GM19240 (cell line): ENCODE measurements around the gene RNU6-9.
A peak's percentile ranks its signal among the peaks of the same experiment; 100 is the strongest.
"Not testable (repeated sequence)": the region's sequence is repeated elsewhere in the genome, so short reads cannot be mapped to it uniquely, and the experiment has no call there.

Source experiments
- DNase-seq: peaks from one replicate; pipeline ENCODE4 v3.0.0; 2011; ENCODE audit warnings: low spot score; ENCODE audit not compliant: insufficient read length

RNU6-9 gene

GRCh38 chr19:892894-893689 lies at the start of gene RNU6-9, which contains the start of gene MED16:
Gene RNU6-9, plus strand, starts transcription at chr19:893484.
Gene MED16, minus strand, starts transcription at chr19:893187. Its CDS starts 2,056 bp downstream, at chr19:891131.
- DNase-seq, result peak; percentile 100

- DNase-seq, result no peak
These were observed 49.3 kb upstream of the RNU6-9 start for GRCh38 chr19:843836-844545.

- DNase-seq, result no peak
These were observed 48.7 kb upstream of the RNU6-9 start for GRCh38 chr19:844546-844971.

GRCh38 chr19:845707-846521 lies 47.4 kb upstream of the RNU6-9 start:
- no peak for DNase-seq

- no peak for DNase-seq
These were observed 44.8 kb upstream of the RNU6-9 start for GRCh38 chr19:848386-848921.

GRCh38 chr19:849195-849594 lies 44.1 kb upstream of the RNU6-9 start:
- not testable (repeated sequence) for DNase-seq

- no peak for DNase-seq
These were observed 42.9 kb upstream of the RNU6-9 start for GRCh38 chr19:850221-850978.

- DNase-seq, result no peak
These were observed 42.3 kb upstream of the RNU6-9 start for GRCh38 chr19:850979-851335.

- DNase-seq, result no peak
These were observed 40.9 kb upstream of the RNU6-9 start, which contains the start of gene ELANE for GRCh38 chr19:852136-853013. Gene ELANE, plus strand, starts transcription at chr19:852303. Its CDS starts 26 bp downstream, at chr19:852329.

GRCh38 chr19:853014-853585 lies 40.2 kb upstream of the RNU6-9 start:
- DNase-seq, result no peak

- not testable (repeated sequence) for DNase-seq
These were observed 39.6 kb upstream of the RNU6-9 start for GRCh38 chr19:853614-854220.

- DNase-seq, result no peak
These were observed 38.7 kb upstream of the RNU6-9 start for GRCh38 chr19:854549-854948.

GRCh38 chr19:855142-855541 lies 38.1 kb upstream of the RNU6-9 start:
- DNase-seq, result no peak

GRCh38 chr19:855566-856120 lies 37.6 kb upstream of the RNU6-9 start:
- no peak for DNase-seq

- DNase-seq, result no peak
These were observed 35.0 kb upstream of the RNU6-9 start for GRCh38 chr19:858284-858683.

- no peak for DNase-seq
These were observed 34.1 kb upstream of the RNU6-9 start, which contains the start of gene CFD for GRCh38 chr19:858868-859843. Gene CFD, plus strand, starts transcription at chr19:859664. Its CDS starts 26 bp downstream, at chr19:859690.

- DNase-seq, result no peak
These were observed 32.0 kb upstream of the RNU6-9 start for GRCh38 chr19:861141-861755.
